Right renal cortex interstitium (tissue), 3 donors: ENCODE data around the gene RNF4. TPM values are rescaled to one million over a fixed set of nuclear protein-coding genes. Genes with fewer than 3 reads are reported as not detected.
"Not testable (repeated sequence)": the region's sequence is repeated elsewhere in the genome, so short reads cannot be mapped to it uniquely, and the experiment has no call there.

ENCODE experiments used
- DNase-seq, 3 donors: peaks; one replicate each; pipeline ENCODE4 v3.0.0-alpha.2; 2013; ENCODE audit warnings: low read depth in 3 of 3, low spot score in 2 of 3
- polyA plus RNA-seq, 3 donors: library from polyadenylated mRNA; unstranded; fragments of 120-200 nt; gene quantifications; one replicate each; pipeline ENCODE4 v1.2.1, GENCODE V29; 2013; ENCODE audit not compliant: insufficient read length in 3 of 3

RNF4 gene, protein sequence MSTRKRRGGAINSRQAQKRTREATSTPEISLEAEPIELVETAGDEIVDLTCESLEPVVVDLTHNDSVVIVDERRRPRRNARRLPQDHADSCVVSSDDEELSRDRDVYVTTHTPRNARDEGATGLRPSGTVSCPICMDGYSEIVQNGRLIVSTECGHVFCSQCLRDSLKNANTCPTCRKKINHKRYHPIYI
- polyA plus RNA-seq, result 10 to 100 TPM; 61.3 to 68.2 (median 67.4) TPM

DNA sequence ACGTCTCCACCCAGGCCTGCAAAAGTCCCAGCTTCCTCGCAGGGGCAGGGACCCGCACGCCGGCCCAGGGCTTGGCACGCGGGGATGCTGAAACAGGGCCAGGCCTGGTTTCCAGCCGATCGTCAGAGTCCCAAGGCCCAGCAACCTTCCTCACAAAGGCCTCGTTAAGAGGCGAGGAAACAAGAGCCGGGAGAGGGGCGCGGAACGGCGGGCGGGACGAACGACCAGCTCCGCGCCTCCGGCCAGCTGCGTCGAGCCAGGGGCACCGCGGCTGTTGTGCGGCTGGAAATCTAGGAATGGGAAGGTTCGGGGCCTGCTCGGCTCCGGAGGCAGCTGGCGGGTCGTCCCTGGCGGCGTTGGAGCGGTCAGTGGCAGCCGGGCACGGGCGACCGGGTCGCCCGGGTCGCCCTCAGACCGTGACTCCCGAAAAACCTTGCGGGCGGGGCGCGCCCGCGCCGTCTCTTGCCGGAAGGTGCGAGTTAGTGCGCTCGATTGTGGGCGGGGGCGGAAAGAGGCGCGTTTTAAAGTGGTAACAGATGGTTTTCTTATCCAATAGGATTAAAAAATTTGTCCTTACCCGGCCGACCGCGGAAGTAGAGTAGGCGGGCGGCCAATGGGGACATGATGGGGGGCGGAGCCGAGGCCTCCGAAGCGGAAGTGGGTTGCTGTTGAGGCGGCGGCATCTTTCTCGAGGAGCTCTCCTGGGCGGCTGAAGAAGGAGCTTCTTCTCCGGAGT lies at the start of gene RNF4:
RNF4 (plus strand) TSS at position 651 of the 736 bp plus-strand sequence. CDS start 21,388 bp downstream, outside the sequence.
- DNase-seq, result peak; percentile 84 to 89 (median 86)

GRCh38 chr4:2419814-2420213 lies 49.1 kb upstream of the RNF4 start:
- DNase-seq, result no peak

GRCh38 chr4:2421928-2422327 lies 47.0 kb upstream of the RNF4 start:
- DNase-seq, result no peak

- no peak for DNase-seq
These were observed 45.8 kb upstream of the RNF4 start for GRCh38 chr4:2423066-2423465.

DNA sequence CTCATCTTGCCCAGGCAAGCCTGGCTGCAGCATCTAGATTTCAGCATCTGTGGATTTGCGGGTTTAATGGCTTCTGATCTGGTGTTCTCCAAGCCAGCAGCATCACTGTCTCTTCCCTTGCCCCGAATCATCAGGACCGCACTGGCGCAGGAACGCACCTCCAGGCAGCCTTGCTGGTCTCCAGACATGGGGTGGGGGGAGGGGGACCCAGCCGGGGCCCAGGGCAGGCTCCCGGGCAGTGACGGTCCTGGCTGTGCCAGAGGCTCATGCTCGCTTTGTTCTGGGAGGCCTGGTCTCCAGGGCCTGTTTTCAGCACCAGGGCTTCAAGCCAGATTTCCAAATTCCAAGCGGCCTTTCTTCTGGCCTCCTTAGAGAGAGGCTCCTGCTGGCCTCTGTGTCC lies 45.2 kb upstream of the RNF4 start:
- DNase-seq, result no peak

DNA sequence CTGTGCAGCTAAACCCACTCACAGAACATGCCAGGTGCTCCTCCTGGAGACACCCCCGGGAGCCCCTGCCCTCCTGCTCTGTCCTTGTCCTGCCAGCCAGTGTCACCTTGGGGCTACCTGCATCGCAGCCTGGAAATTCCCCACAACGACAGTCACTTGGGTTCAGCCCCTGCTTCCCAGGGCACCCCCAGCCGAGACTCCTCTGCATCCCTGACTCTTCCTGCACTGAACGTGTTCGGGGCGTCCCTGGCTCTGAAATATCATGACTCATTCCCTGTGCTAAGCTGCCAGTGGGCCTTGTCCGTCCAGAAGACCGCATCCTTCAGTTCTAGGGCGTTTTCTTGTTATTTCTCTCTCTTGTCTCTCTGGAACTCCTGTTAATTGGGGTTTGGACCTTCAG lies 44.3 kb upstream of the RNF4 start:
- no peak for DNase-seq

DNA sequence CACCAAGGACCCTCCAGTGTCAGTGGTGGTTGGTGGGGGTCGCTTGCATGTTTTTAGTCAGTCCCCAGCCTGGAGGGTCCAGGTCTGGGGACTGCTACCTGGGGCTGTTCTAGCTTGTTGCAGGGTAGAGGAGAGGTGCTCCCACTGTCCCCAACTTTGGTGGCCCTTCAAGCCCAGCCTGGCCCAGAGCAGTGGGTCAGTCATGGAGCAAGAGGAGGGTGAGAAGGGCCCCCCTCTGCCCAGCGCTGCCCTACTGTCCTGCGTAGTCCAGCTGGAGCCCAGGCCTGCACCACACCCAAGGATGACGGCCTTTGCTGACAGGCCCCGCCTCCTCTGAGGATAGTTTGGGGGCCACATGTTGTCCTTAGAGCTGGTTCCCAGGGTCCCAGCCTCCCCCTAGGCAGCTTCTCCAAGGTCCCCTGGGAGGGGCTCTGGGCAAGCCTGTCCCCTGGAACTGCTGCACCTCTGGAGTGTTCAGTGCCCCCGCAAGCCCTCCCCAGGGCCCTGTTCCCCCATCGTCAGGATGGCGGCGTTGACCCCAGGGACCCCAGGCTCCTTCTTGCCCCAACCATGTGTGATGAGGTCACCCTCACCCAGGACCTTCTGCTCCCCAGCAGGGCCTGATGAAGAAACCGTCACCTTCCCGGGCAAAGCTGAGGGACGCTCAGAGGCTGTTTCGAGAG lies 43.4 kb upstream of the RNF4 start:
- no peak for DNase-seq

DNA sequence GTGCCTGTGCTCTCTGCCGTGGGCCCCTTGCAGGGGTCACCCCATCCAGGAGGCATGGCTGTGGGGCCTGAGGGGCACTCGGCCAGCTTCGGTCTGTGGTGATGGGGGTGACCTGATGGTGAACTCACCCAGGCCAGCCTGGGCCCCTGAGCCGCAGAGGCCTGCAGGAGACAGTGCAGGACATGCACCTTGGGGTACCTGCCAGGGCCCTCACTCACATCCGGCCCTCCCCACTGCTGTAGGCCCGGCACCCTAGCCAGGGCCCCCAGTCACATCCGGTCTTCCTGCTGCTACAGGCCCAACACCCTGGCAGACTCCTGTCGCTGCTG lies 42.9 kb upstream of the RNF4 start:
- no peak for DNase-seq

DNA sequence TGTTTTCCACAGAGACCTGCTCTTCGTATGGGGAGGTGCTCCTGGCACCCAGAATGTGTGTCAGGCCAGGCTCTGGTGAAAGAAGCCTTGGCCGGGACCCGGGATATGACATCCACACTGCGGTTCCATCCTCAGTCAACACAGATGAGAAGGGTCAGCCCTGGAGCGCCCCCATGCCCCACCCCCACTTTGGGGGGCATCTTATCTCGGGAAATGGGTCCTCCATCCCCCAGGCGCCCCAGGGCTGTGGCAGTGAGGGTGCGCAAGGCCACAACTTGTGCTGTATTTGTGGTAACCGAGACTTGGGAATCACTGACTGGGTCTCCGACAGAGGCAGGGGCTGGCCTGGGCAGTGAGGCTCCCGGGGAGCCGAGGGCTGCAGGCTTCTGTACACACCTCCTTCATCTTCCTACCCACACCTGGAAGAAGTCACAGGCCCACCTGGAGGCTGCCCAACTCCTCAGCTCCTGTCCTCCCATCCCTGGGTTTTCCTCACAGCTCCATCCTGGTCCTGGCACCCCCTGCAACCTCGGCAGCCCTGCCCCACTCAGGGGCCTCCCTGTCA lies 42.1 kb upstream of the RNF4 start:
- no peak for DNase-seq

GRCh38 chr4:2427383-2428334 lies 41.2 kb upstream of the RNF4 start:
- no peak for DNase-seq

DNA sequence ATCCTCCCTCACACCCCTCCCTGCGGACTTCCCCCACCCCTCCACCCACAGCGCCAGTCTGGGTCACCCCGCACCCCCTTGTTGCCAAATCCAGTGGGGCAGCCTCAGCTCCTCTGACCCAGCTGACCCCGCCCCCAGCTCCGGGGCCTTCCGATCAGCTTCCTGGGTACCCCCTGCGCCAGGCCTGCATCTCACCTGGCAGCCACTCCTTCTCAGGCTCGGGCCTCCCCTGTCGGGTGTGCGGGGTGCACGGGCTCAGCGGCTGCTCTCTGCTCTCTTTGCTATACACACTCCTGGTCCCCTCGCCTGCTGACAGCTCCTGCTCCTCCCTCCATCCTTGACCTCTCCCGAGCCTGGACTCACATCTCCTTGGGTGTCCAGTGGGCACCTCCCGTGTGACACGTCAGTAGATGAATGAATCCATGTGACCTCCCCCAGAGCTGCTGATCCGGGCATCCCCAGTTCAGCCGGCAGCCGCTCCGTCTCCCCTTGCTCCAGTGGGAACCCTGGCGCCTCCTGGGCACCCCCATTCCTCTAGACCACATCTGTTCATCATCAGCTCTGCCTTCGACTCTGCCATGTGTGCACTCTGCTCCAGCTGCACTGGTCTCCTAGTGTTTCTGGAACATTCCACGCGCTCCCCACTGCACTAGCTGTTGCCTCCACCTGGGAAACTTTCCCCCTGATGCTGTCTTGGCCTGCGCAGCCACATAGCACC lies 40.3 kb upstream of the RNF4 start:
- no peak for DNase-seq

GRCh38 chr4:2429945-2430757 lies 38.8 kb upstream of the RNF4 start:
- DNase-seq, result not testable (repeated sequence)

DNA sequence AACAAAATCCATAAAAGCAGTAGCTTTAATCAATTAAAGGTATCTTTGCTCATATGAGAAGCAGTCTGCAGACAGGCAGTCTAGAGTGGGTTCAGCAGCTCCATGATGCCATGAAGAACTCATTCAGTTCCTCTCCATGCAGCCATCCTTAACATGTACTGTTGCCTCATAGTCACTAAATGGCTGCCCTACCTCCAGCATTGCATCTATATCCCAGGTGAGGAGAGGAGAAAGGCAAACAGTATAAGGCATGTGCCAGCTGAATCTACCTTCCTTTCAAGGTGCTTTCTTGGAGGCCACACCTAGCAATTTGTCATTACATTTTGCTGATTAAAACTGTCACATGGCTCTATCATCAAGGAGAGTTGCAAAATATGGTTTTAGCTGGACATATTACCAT lies 36.9 kb upstream of the RNF4 start:
- no peak for DNase-seq

- DNase-seq, result no peak
These were observed 35.8 kb upstream of the RNF4 start for GRCh38 chr4:2432991-2433530.

- no peak for DNase-seq
These were observed 35.1 kb upstream of the RNF4 start for GRCh38 chr4:2433609-2434350.

- DNase-seq, result no peak
These were observed 34.5 kb upstream of the RNF4 start for GRCh38 chr4:2434420-2434819.

DNA sequence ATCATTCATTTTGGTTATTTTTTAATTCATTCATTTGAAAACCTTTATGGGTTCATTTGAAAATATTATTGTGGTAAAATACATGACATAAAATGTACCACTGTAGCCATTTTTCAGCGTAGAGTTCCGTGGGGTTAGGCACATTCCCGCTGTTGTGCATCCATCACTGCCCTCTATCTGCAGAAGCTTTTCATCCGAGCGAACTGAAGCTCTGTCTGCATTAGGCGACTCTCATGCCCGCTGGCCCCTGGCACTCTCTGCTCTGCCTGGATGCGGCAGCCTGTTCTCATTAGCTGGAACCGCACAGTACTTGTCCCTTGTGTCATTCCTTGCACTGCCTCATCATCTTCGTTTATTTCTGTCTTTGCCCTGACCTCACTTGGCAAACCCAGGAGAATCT lies 32.6 kb upstream of the RNF4 start:
- no peak for DNase-seq
